Measurements from ENCODE around the gene EXOC3.
A peak's percentile ranks its signal among the peaks of the same experiment; 100 is the strongest.

Gene EXOC3

GRCh38 chr5:457195-457961, 14.4 kb downstream of the EXOC3 start:
- DNase-seq (ENCODE audit: low read depth) = no peak

- peak; percentile 62 for DNase-seq (ENCODE audit: low read depth)
Observed at GRCh38 chr5:458547-459353, 15.8 kb downstream of the EXOC3 start.

- no peak for DNase-seq (ENCODE audit: low read depth)
Observed at GRCh38 chr5:459562-460272, 16.7 kb downstream of the EXOC3 start.

GRCh38 chr5:460273-460625, 17.3 kb downstream of the EXOC3 start:
- DNase-seq (ENCODE audit: low read depth) = no peak

GRCh38 chr5:462051-462481, 19.1 kb downstream of the EXOC3 start:
- no peak for DNase-seq (ENCODE audit: low read depth)

GRCh38 chr5:463301-463700, 20.3 kb downstream of the EXOC3 start:
- DNase-seq (ENCODE audit: low read depth) = no peak

GRCh38 chr5:463952-464351, 21.0 kb downstream of the EXOC3 start:
- peak; percentile 68 for DNase-seq (ENCODE audit: low read depth)

GRCh38 chr5:464446-464842, 21.5 kb downstream of the EXOC3 start:
- DNase-seq (ENCODE audit: low read depth) = no peak

- DNase-seq (ENCODE audit: low read depth) = no peak
Observed at GRCh38 chr5:464843-465590, 22.0 kb downstream of the EXOC3 start.

GRCh38 chr5:465591-466403, 22.8 kb downstream of the EXOC3 start:
- DNase-seq (ENCODE audit: low read depth) = no peak

GRCh38 chr5:466661-467310, 23.8 kb downstream of the EXOC3 start:
- DNase-seq (ENCODE audit: low read depth) = no peak

GRCh38 chr5:468401-468800, 25.4 kb downstream of the EXOC3 start:
- DNase-seq (ENCODE audit: low read depth) = no peak

GRCh38 chr5:469752-470483, 26.9 kb downstream of the EXOC3 start:
- no peak for DNase-seq (ENCODE audit: low read depth)

- DNase-seq (ENCODE audit: low read depth) = no peak
Observed at GRCh38 chr5:470961-471749, 28.2 kb downstream of the EXOC3 start.

GRCh38 chr5:471750-472058, 28.7 kb downstream of the EXOC3 start:
- DNase-seq (ENCODE audit: low read depth) = no peak

- DNase-seq (ENCODE audit: low read depth) = no peak
Observed at GRCh38 chr5:472076-472655, 29.2 kb downstream of the EXOC3 start.

GRCh38 chr5:472656-473550, 29.9 kb downstream of the EXOC3 start:
- DNase-seq (ENCODE audit: low read depth) = peak; percentile 87
